RPMI7951 (cell line): Measurements from ENCODE around the gene MAPKAP1. TPM values are rescaled to one million over a fixed set of nuclear protein-coding genes. Genes with fewer than 3 reads are reported as not detected.

Experiments used
- DNase-seq: peaks from one replicate; pipeline ENCODE4 v3.0.0-alpha.2; 2012; ENCODE audit warnings: low read depth
- total RNA-seq: library from RNA; depleted of rRNA; stranded (reverse); fragments of >200 nt; shearing (Covaris generic); gene quantifications from 2 replicates; pipeline ENCODE4 v1.2.3, GENCODE V29; 2014

Gene MAPKAP1
- total RNA-seq, 1 experiment from 2014 or later = 60.6 TPM

GRCh38 chr9:125674981-125675973, 31.7 kb downstream of the MAPKAP1 start:
- DNase-seq = peak; percentile 80

GRCh38 chr9:125672876-125673275, 34.1 kb downstream of the MAPKAP1 start:
- DNase-seq = no peak

GRCh38 chr9:125663127-125663526, 43.9 kb downstream of the MAPKAP1 start:
- peak; percentile 66 for DNase-seq

- no peak for DNase-seq
Measured at GRCh38 chr9:125660557-125660956, 46.5 kb downstream of the MAPKAP1 start.

- DNase-seq = peak; percentile 67
Measured at GRCh38 chr9:125659954-125660353, 47.1 kb downstream of the MAPKAP1 start.

DNA sequence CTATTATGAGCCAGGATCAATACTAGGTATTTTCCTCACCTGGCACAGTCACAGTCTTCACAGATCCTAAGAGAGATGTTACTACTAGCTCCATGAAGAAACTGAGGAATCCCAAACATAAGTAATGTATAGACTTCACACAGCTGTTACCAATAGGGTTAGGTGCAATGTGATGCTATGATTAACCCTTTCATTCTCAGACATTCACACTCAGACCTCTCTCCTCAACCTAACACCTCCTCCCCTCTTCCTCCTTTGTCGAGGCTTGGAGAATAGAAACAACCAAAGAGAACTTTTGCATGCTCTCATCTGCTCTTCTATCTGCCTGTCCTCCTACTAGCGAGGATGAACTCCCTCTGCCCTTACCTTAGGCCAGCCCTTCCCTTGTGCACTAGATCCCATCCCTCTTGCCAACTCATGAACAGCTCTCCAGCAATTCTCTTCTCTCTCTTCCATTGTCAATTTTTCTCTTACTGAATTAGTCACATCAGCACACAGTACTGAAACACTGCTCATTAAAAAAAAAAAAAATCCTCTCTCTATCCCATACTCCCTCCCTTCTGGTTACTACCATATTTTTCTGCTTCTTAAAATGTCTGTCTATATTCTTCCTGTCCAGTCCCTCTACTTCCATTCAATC, 47.7 kb downstream of the MAPKAP1 start:
- peak; percentile 12 for DNase-seq

DNA sequence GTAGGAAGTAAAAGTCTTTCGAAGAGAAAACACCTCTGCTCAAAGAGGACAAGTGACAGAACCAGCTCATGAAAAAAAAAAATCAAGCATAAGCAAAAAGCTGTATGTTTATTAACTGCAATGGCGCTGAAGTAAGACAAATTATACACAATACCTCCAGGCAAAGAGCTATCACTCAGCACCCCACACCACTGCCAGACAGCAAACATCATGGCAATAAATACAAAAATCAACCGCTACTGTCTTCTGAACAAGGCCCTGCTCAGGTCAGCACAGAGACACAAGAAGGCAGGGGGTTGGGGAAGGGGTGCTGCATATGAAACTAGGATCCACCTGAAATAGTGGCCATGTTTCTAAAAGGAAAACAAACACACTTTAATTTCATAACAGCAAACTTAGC, 50.4 kb downstream of the MAPKAP1 start:
- DNase-seq = no peak

DNA sequence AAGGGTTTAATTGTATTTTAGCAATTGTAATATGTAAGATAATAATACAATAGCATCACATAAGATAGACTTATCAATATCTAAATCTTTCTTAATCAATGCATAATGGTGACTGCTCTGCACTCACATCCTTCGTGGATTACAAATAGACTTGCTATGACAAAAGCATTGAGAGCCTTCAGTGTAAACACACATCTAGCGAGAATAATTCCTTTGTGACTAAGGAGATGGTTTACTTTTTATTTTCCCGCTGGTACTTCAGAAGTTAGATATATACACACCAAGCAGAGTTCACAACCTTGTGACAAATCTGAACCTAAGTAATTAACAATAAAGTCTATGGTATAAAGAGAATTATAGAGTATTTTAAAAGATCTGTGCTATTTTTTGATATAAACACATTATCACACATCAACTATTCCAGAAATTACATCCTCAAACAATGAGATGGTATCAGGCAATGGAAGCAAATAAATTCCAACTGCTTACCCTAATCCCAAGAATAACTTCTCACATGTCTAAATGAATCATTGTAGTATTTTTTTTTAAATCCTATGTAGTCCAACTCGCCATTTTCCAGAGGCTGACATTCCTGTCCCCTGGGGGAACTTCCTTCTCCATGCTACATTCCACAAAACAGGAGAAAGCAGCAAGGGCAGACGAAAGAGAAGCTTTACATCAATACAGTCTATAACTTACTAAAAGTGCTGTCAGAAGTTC, 51.2 kb downstream of the MAPKAP1 start:
- peak; percentile 59 for DNase-seq

GRCh38 chr9:125655066-125655633, 51.9 kb downstream of the MAPKAP1 start:
- no peak for DNase-seq

GRCh38 chr9:125654121-125654520, 52.9 kb downstream of the MAPKAP1 start:
- DNase-seq = no peak

DNA sequence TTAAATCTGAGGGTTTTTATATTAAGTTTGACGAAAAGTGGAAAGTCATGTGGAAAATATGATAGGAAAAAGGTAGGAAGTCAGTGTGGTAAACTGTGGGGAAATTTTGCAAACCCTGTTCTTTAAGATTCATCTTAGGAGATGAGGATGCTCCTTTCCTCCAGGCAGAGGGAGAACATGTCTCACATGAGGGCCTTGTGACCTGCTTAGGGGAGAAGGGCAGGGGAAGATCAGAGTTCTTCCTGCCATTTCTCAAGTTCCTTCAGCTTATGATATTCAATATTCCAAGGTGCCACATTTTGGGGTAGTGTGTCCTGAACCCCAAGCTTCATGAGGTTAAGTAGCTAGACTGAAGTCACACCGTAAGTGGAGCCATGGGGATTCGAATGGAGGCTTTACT, 53.7 kb downstream of the MAPKAP1 start:
- DNase-seq = no peak

GRCh38 chr9:125652759-125653158, 54.2 kb downstream of the MAPKAP1 start:
- no peak for DNase-seq

- DNase-seq = no peak
Measured at GRCh38 chr9:125652233-125652594, 54.8 kb downstream of the MAPKAP1 start.

- no peak for DNase-seq
Measured at GRCh38 chr9:125651576-125652232, 55.3 kb downstream of the MAPKAP1 start.

- DNase-seq = peak; percentile 76
Measured at GRCh38 chr9:125650271-125650737, 56.7 kb downstream of the MAPKAP1 start.

- DNase-seq = peak; percentile 18
Measured at GRCh38 chr9:125649826-125650225, 57.2 kb downstream of the MAPKAP1 start.

DNA sequence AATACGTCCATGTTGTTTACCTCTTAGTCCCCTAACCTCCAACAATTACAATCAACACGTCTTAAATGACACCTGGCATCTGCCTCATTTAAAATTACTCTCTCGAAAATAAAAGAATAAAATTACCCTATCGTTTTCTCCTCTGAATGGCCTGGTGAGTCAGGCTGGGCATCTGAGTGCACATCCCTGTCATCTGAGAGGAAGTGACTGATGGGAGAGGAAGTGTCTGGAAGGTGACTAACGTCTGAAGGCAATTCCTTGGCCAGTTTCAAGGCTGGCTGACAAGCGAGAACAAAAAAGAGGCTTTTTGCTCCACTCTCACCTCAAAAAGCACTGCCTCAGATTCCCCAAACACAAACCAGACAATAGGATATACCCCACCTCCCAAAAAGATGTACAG, 57.7 kb downstream of the MAPKAP1 start:
- DNase-seq = peak; percentile 89

DNA sequence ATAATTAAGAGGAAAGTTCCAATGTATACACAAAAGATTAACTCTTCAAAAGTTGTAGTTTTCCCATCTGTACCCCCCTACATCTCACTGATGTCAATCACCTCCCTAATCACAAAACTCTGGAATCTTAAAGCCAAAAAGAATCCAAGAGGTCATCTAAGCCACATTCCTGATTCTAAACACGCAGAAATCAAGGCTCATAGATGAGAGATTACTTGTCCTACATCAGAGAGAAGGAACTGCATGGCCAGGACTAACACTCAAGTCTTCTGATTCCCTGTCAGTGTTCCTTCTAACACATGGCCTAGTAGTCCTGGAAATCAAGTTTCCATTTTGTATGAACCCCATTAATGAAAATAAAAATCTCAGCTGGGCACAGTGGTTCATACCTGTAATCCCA, 58.7 kb downstream of the MAPKAP1 start:
- no peak for DNase-seq

- DNase-seq = no peak
Measured at GRCh38 chr9:125646621-125647100, 60.3 kb downstream of the MAPKAP1 start.

- peak; percentile 38 for DNase-seq
Measured at GRCh38 chr9:125646217-125646616, 60.8 kb downstream of the MAPKAP1 start.
